ENCODE data around the gene TACR3.

GRCh38 chr4:103673983-103674382 is 45.8 kb downstream of the TACR3 start:
- TF ChIP-seq CTCF (IDR thresholded peaks at IDR 0.05), result no peak
- no peak for TF ChIP-seq POLR2A (IDR thresholded peaks at IDR 0.05)
